Natural killer cell (primary cell): ENCODE data around the gene RAB1A. TPM values are rescaled to one million over a fixed set of nuclear protein-coding genes. Genes with fewer than 3 reads are reported as not detected.

Experiments
- ATAC-seq, 3 donors: fragments of 150-1000 bp in 2 of 3; fragments of 200-7000 bp in 1 of 3; cut with Tn5 transposase; 1 replicate in 1 of 3; 2 replicates in 2 of 3; pipeline ENCODE4 v1.10.0; 2021; ENCODE audit warnings: mild to moderate bottlenecking in 2 of 3, moderate library complexity in 2 of 3
- DNase-seq, 2 donors: peaks; one replicate each; pipeline versions ENCODE4 v3.0.0 to v3.0.0-alpha.2; 2013 to 2021; ENCODE audit warnings: mixed read lengths in 1 of 2
- H3K27ac ChIP-seq: one replicate; pipeline ENCODE4 v1.5.1; 2013; ENCODE audit warnings: mild to moderate bottlenecking, low read length
- H3K27me3 ChIP-seq: one replicate; pipeline ENCODE4 v1.6.1; 2013; ENCODE audit warnings: low read length; ENCODE audit not compliant: control insufficient read depth, insufficient read depth
- H3K36me3 ChIP-seq: one replicate; pipeline ENCODE4 v1.6.1; 2013; ENCODE audit warnings: low read length; ENCODE audit not compliant: control insufficient read depth, insufficient read depth
- H3K4me1 ChIP-seq: one replicate; pipeline ENCODE4 v1.6.1; 2013; ENCODE audit warnings: low read length; ENCODE audit not compliant: control insufficient read depth, insufficient read depth
- H3K4me3 ChIP-seq: one replicate; pipeline ENCODE4 v1.5.1; 2013; ENCODE audit warnings: low read length
- H3K9me3 ChIP-seq: one replicate; pipeline ENCODE4 v1.6.1; 2013; ENCODE audit warnings: low read length; ENCODE audit not compliant: control insufficient read depth, insufficient read depth
- H3K27ac Mint-ChIP-seq, 2 donors: one replicate each; pipeline ENCODE4 v1.8.0; 2022; ENCODE audit warnings: mild to moderate bottlenecking in 2 of 2, mixed read lengths in 2 of 2, moderate library complexity in 1 of 2
- H3K27me3 Mint-ChIP-seq, 2 donors: one replicate each; pipeline ENCODE4 v1.8.0; 2022; ENCODE audit warnings: low read depth in 2 of 2, mixed read lengths in 2 of 2
- H3K36me3 Mint-ChIP-seq: one replicate; pipeline ENCODE4 v1.8.0; 2022; ENCODE audit warnings: mixed read lengths
- H3K4me1 Mint-ChIP-seq, 2 donors: one replicate each; pipeline ENCODE4 v1.8.0; 2022; ENCODE audit warnings: mixed read lengths in 2 of 2
- H3K4me3 Mint-ChIP-seq: one replicate; pipeline ENCODE4 v1.8.0; 2022; ENCODE audit warnings: mild to moderate bottlenecking, moderate library complexity, mixed read lengths
- H3K9me3 Mint-ChIP-seq, 2 donors: one replicate each; pipeline ENCODE4 v1.8.0; 2022; ENCODE audit warnings: mixed read lengths in 2 of 2
- WGBS: methylation state at CpG from one replicate; pipeline ENCODE4 v1.1.7; 2013; ENCODE audit warnings: missing lambda C conversion rate; ENCODE audit not compliant: insufficient coverage; 5-methylcytosine and 5-hydroxymethylcytosine counted together
- intact Hi-C: fragments of 100-400 bp; cut with micrococcal nuclease; formaldehyde crosslinking; loops from one replicate; pipeline ENCODE4 v1.14.2; 2022
- total RNA-seq, 4 donors: library from RNA; stranded (reverse); fragments of 120-200 nt in 1 of 4; gene quantifications; one replicate each; pipeline versions ENCODE4 v1.2.3 to v1.2.4, GENCODE V29; 2013 to 2022
- TF ChIP-seq, protein P1 (sequence below): fragments of 200-600 bp; IDR thresholded peaks from one replicate; pipeline ENCODE4 v1.8.0; 2022; ENCODE audit warnings: antibody characterized with exemption

RAB1A gene
- total RNA-seq, 3 donors from 2014 or later (not counting 1 experiment from before 2014, with no cell fraction given): 83.5 to 101 (median 93.6) TPM

DNA sequence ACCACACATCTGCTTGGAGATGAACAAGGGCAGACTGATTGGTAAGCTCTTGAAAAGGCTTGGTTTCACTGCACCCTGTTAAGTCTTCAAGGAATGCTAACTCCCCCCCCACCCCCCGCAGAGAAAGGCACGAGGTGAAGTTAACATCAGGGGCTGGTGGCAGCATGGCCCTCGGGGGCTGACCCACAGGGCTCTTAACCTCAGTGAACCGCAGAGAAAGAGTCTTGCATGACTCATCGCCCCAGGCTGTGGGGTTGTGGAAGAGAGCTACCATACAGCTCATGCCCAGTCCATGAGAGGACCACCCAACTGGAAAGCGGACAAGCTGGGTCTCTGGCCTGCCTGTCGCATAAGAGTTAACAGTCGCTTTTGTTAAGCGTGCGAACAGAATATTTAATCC, 84.3 kb downstream of the RAB1A start:
- no peaks in the 10 kb centered on the region for H3K27me3 ChIP-seq
- TF ChIP-seq, protein P1, sequence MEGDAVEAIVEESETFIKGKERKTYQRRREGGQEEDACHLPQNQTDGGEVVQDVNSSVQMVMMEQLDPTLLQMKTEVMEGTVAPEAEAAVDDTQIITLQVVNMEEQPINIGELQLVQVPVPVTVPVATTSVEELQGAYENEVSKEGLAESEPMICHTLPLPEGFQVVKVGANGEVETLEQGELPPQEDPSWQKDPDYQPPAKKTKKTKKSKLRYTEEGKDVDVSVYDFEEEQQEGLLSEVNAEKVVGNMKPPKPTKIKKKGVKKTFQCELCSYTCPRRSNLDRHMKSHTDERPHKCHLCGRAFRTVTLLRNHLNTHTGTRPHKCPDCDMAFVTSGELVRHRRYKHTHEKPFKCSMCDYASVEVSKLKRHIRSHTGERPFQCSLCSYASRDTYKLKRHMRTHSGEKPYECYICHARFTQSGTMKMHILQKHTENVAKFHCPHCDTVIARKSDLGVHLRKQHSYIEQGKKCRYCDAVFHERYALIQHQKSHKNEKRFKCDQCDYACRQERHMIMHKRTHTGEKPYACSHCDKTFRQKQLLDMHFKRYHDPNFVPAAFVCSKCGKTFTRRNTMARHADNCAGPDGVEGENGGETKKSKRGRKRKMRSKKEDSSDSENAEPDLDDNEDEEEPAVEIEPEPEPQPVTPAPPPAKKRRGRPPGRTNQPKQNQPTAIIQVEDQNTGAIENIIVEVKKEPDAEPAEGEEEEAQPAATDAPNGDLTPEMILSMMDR: no peak
- H3K36me3 Mint-ChIP-seq: no peaks in the 10 kb centered on the region
- intact Hi-C loops: loop anchor here (10.0 kb wide), 1 partner anchor 521 kb away; the partner anchor contains the start of gene AFTPH
- H3K4me1 ChIP-seq: no peaks in the 10 kb centered on the region
- no peak overlapping the region for H3K27ac Mint-ChIP-seq
- H3K27me3 Mint-ChIP-seq: no peaks in the 10 kb centered on the region
- H3K27ac ChIP-seq: no peak overlapping the region
- H3K9me3 Mint-ChIP-seq: peaks cover 3 to 5% of the 10 kb centered on the region in 2 donors
- peaks cover 1 to 6% of the 10 kb centered on the region in 2 donors for H3K4me1 Mint-ChIP-seq
- DNase-seq: no peak
- H3K4me3 Mint-ChIP-seq: no peak overlapping the region
- H3K9me3 ChIP-seq: peaks cover 10% of the 10 kb centered on the region
- H3K36me3 ChIP-seq: no peaks in the 10 kb centered on the region
- 92% methylated on average over 10 of the region's 10 CpGs for WGBS
- no peak overlapping the region for H3K4me3 ChIP-seq
- ATAC-seq: no peak

DNA sequence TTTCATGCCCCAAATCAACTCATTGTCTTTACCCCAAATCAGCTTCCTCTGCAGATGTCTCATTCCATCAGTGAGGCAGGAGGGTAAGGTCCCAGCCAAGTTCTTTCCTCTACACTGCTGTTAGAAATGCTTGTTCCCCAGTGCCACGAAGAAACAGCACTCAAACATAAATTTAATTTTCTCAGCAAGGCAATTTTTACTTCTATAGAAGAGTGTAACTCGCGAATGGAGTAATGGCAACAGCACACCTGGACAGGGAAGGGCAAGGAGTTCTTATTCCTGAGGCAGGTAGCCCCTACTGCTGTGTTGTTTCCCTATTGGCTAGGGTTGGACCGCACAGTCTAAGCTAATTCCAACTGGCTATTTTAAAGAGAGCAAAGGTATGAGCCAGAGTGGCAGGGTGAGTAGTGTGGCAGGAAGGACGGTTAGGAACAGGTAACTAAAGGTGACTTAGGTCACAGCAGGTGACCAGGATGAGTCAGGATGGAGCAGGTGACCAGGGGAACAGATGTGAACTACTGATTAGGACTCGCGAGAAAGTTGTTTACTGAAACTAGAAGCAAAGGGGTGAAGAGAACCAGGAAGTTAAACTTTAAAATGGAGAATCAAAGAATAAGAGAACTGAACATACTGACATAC, 85.7 kb downstream of the RAB1A start:
- TF ChIP-seq, protein P1: no peak
- no peaks in the 10 kb centered on the region for H3K27me3 ChIP-seq
- H3K4me3 Mint-ChIP-seq: no peak overlapping the region
- no peak overlapping the region for H3K27ac ChIP-seq
- 90% methylated on average over 7 of the region's 7 CpGs for WGBS
- peaks cover 10% of the 10 kb centered on the region for H3K9me3 ChIP-seq
- H3K4me1 Mint-ChIP-seq: peaks cover 12 to 15% of the 10 kb centered on the region in 2 donors
- DNase-seq (no peak), ATAC-seq (no peak)
- intact Hi-C loops: loop anchor here (5.0 to 10.0 kb wide), 2 partner anchors 57 to 519 kb away; partner anchors contain the start of genes AFTPH and SLC1A4
- H3K27me3 Mint-ChIP-seq: no peaks in the 10 kb centered on the region
- no peak overlapping the region for H3K4me3 ChIP-seq
- peaks cover 3 to 5% of the 10 kb centered on the region in 2 donors for H3K9me3 Mint-ChIP-seq
- H3K36me3 Mint-ChIP-seq: no peaks in the 10 kb centered on the region
- peaks cover 4% of the 10 kb centered on the region for H3K4me1 ChIP-seq
- no peak overlapping the region for H3K27ac Mint-ChIP-seq
- H3K36me3 ChIP-seq: no peaks in the 10 kb centered on the region

DNA sequence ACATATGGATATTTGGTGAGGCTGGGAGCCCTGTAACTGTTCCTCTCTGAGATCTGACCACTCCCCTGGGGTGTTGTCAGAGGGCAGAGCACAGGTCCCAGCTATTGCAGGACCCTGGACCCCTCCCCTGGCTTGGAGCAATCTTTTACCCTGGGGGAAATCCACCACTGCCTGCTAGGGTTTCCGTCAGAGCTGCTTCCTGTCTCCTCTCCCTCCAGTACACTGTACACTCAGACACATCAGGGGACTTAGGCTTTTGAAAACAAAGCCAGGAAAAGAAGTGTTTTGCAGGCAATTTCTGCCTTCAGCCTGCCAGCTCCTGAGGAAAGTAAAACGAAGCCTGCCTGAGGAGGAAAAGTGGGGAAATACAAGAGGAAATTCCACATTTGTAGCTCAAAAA, 86.9 kb downstream of the RAB1A start:
- no peaks in the 10 kb centered on the region for H3K36me3 ChIP-seq
- peaks cover 10% of the 10 kb centered on the region for H3K9me3 ChIP-seq
- H3K27ac ChIP-seq: no peak overlapping the region
- H3K4me3 ChIP-seq: no peak overlapping the region
- no peak for ATAC-seq
- 90% methylated on average over 2 of the region's 2 CpGs for WGBS
- Mint-ChIP-seq H3K4me1 (peaks cover 12 to 15% of the 10 kb centered on the region in 2 donors), H3K4me3 (no peak overlapping the region), H3K9me3 (peaks cover 3 to 5% of the 10 kb centered on the region in 2 donors), H3K27ac (no peak overlapping the region), H3K36me3 (no peaks in the 10 kb centered on the region), H3K27me3 (no peaks in the 10 kb centered on the region)
- TF ChIP-seq, protein P1: no peak
- peaks cover 4% of the 10 kb centered on the region for H3K4me1 ChIP-seq
- intact Hi-C loops: loop anchor here (5.0 to 10.0 kb wide), 2 partner anchors 56 to 518 kb away; partner anchors contain the start of genes AFTPH and SLC1A4
- no peak for DNase-seq
- no peaks in the 10 kb centered on the region for H3K27me3 ChIP-seq
